Activated CD4-positive, CD25-positive, alpha-beta regulatory T cell treated with anti-CD3 and anti-CD28 coated beads, Interleukin-2, amount 50 U/mL, for 16 hours (primary cell): ENCODE results near the gene PLIN3.
"Not testable (repeated sequence)": the region's sequence is repeated elsewhere in the genome, so short reads cannot be mapped to it uniquely, and the experiment has no call there.

Experiments
- DNase-seq: peaks from one replicate; pipeline ENCODE4 v3.0.0-alpha.2; 2020; ENCODE audit warnings: low read depth, low spot score

Gene PLIN3

GRCh38 chr19:4814625-4815425 is 52.6 kb downstream of the PLIN3 start:
- no peak for DNase-seq

GRCh38 chr19:4811328-4812131 is 55.9 kb downstream of the PLIN3 start:
- peak; percentile 83 for DNase-seq

- DNase-seq: no peak
Observed at GRCh38 chr19:4807188-4807587, 60.3 kb downstream of the PLIN3 start.

GRCh38 chr19:4806384-4806783 is 61.1 kb downstream of the PLIN3 start:
- no peak for DNase-seq

- not testable (repeated sequence) for DNase-seq
Observed at GRCh38 chr19:4805140-4805539, 62.3 kb downstream of the PLIN3 start.

GRCh38 chr19:4803736-4804695 is 63.5 kb downstream of the PLIN3 start:
- peak; percentile 44 for DNase-seq

- DNase-seq: no peak
Observed at GRCh38 chr19:4802711-4803110, 64.8 kb downstream of the PLIN3 start.

GRCh38 chr19:4801085-4801619 is 66.3 kb downstream of the PLIN3 start:
- DNase-seq: no peak

- no peak for DNase-seq
Observed at GRCh38 chr19:4800591-4801081, 66.8 kb downstream of the PLIN3 start.

GRCh38 chr19:4795400-4795799 is 72.1 kb downstream of the PLIN3 start:
- DNase-seq: no peak

- DNase-seq: no peak
Observed at GRCh38 chr19:4794971-4795370, 72.5 kb downstream of the PLIN3 start.

- DNase-seq: not testable (repeated sequence)
Observed at GRCh38 chr19:4793278-4793677, 74.2 kb downstream of the PLIN3 start.

- not testable (repeated sequence) for DNase-seq
Observed at GRCh38 chr19:4792866-4793195, 74.6 kb downstream of the PLIN3 start.

GRCh38 chr19:4792019-4792865 is 75.2 kb downstream of the PLIN3 start:
- not testable (repeated sequence) for DNase-seq

- peak; percentile 99 for DNase-seq
Observed at GRCh38 chr19:4791183-4792018, 76.1 kb downstream of the PLIN3 start, which contains the start of gene FEM1A. Gene FEM1A, plus strand, starts transcription at chr19:4791734. Its CDS starts 121 bp downstream, at chr19:4791855.
